ENCODE data around the gene SREK1.
"Not testable (repeated sequence)": the region's sequence is repeated elsewhere in the genome, so short reads cannot be mapped to it uniquely, and the experiment has no call there.

The SREK1 gene

GRCh38 chr5:66209350-66209749 lies 65.2 kb downstream of the SREK1 start:
- no peaks in the 10 kb centered on the region for H4K20me1 ChIP-seq (ENCODE audit: low read depth, low read length)
- TF ChIP-seq CTCF (IDR thresholded peaks at IDR 0.05; ENCODE audit: insufficient read depth, low read length, poor library complexity, severe bottlenecking) (no peak), EZH2phosphoT487 (conservative IDR thresholded peaks at IDR 0.05; ENCODE audit: low read length) (no peak)
- H3F3A ChIP-seq (ENCODE audit: insufficient read depth): no peaks in the 10 kb centered on the region
- no peak overlapping the region for H3K9ac ChIP-seq (ENCODE audit: low read length)
- H2AFZ ChIP-seq (ENCODE audit: low read depth, low read length, severe bottlenecking): no peak overlapping the region
- no peaks in the 10 kb centered on the region for H3K36me3 ChIP-seq (ENCODE audit: low read length)
- H3K9me2 ChIP-seq (replicated peaks; ENCODE audit: insufficient read depth, low read length): no peaks in the 10 kb centered on the region
- no peaks in the 10 kb centered on the region for H3K9me3 ChIP-seq (ENCODE audit: insufficient read depth, low read length)
- no peaks in the 10 kb centered on the region for H3K79me2 ChIP-seq (ENCODE audit: insufficient read depth, low read length)
- H3K27me3 ChIP-seq (ENCODE audit: low read length): no peaks in the 10 kb centered on the region
- H3K4me3 ChIP-seq (ENCODE audit: insufficient read depth, low read length, poor library complexity, severe bottlenecking): no peak overlapping the region
- H3K27ac ChIP-seq (ENCODE audit: low read depth, low read length): no peak overlapping the region
- no peak overlapping the region for H3K4me2 ChIP-seq (ENCODE audit: low read depth, low read length, poor library complexity, severe bottlenecking)

DNA sequence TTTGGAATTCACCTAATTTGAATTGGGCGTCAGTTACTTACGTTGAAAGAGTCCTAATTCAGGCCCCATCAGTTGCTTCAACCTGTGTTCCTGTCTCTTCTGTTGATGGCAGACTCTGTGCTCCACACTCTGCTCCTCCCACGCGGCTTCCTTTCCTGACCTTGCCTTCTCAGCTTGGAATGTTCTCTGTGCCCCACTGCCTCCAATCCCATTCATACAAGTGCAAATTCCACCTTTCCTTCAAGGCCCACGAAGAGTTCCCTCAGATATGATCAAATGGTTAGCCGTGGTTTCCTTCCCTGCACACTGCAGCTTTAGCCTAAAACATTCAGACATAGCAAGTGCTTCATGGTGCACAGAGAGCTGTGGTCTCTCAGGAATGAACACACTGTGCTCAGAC lies 65.7 kb downstream of the SREK1 start:
- no peaks in the 10 kb centered on the region for H3K79me2 ChIP-seq (ENCODE audit: insufficient read depth, low read length)
- H2AFZ ChIP-seq (ENCODE audit: low read depth, low read length, severe bottlenecking): no peak overlapping the region
- H3K9me2 ChIP-seq (replicated peaks; ENCODE audit: insufficient read depth, low read length): no peaks in the 10 kb centered on the region
- H3K36me3 ChIP-seq (ENCODE audit: low read length): no peaks in the 10 kb centered on the region
- H3K9me3 ChIP-seq (ENCODE audit: insufficient read depth, low read length): no peaks in the 10 kb centered on the region
- H3K4me3 ChIP-seq (ENCODE audit: insufficient read depth, low read length, poor library complexity, severe bottlenecking): no peak overlapping the region
- H3K9ac ChIP-seq (ENCODE audit: low read length): no peak overlapping the region
- H3K27me3 ChIP-seq (ENCODE audit: low read length): no peaks in the 10 kb centered on the region
- H3F3A ChIP-seq (ENCODE audit: insufficient read depth): no peaks in the 10 kb centered on the region
- H3K4me2 ChIP-seq (ENCODE audit: low read depth, low read length, poor library complexity, severe bottlenecking): no peak overlapping the region
- no peak for TF ChIP-seq EZH2phosphoT487 (conservative IDR thresholded peaks at IDR 0.05; ENCODE audit: low read length)
- TF ChIP-seq CTCF (IDR thresholded peaks at IDR 0.05; ENCODE audit: insufficient read depth, low read length, poor library complexity, severe bottlenecking): no peak
- no peaks in the 10 kb centered on the region for H4K20me1 ChIP-seq (ENCODE audit: low read depth, low read length)
- H3K27ac ChIP-seq (ENCODE audit: low read depth, low read length): no peak overlapping the region

DNA sequence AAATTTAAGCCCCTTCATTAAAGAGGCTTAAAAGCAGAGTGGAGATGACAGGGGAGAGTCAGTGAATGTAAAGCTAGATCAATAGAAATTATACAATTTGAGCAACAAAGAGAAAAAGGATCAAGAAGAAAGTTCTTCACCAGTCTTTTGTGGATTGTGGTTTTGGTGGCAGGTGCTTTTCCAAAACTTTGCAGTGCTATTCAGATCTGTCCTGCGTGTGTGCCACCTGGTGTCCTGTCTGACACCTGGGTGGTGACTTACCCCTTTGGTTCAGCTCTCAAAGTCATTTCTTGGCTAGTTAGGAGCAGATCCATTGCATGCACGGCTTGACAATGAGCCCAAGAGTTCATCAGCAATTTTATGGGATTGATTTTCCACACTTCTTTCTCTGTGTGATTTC lies 69.4 kb downstream of the SREK1 start:
- Histone ChIP-seq H3K9me3 (ENCODE audit: insufficient read depth, low read length) (no peaks in the 10 kb centered on the region), H3K79me2 (ENCODE audit: insufficient read depth, low read length) (no peaks in the 10 kb centered on the region), H3F3A (ENCODE audit: insufficient read depth) (no peaks in the 10 kb centered on the region), H3K36me3 (ENCODE audit: low read length) (no peaks in the 10 kb centered on the region), H4K20me1 (ENCODE audit: low read depth, low read length) (no peaks in the 10 kb centered on the region), H3K27me3 (ENCODE audit: low read length) (no peaks in the 10 kb centered on the region), H3K27ac (ENCODE audit: low read depth, low read length) (no peak overlapping the region), H3K9me2 (replicated peaks; ENCODE audit: insufficient read depth, low read length) (no peaks in the 10 kb centered on the region), H3K9ac (ENCODE audit: low read length) (no peak overlapping the region), H2AFZ (ENCODE audit: low read depth, low read length, severe bottlenecking) (no peak overlapping the region), H3K4me2 (ENCODE audit: low read depth, low read length, poor library complexity, severe bottlenecking) (no peak overlapping the region), H3K4me3 (ENCODE audit: insufficient read depth, low read length, poor library complexity, severe bottlenecking) (no peak overlapping the region)
- TF ChIP-seq CTCF (IDR thresholded peaks at IDR 0.05; ENCODE audit: insufficient read depth, low read length, poor library complexity, severe bottlenecking) (no peak), EZH2phosphoT487 (conservative IDR thresholded peaks at IDR 0.05; ENCODE audit: low read length) (no peak)

- H3K9me3 ChIP-seq (ENCODE audit: insufficient read depth, low read length): no peaks in the 10 kb centered on the region
- no peak overlapping the region for H2AFZ ChIP-seq (ENCODE audit: low read depth, low read length, severe bottlenecking)
- H3F3A ChIP-seq (ENCODE audit: insufficient read depth): no peaks in the 10 kb centered on the region
- no peak overlapping the region for H3K4me2 ChIP-seq (ENCODE audit: low read depth, low read length, poor library complexity, severe bottlenecking)
- H3K27ac ChIP-seq (ENCODE audit: low read depth, low read length): no peak overlapping the region
- no peak overlapping the region for H3K4me3 ChIP-seq (ENCODE audit: insufficient read depth, low read length, poor library complexity, severe bottlenecking)
- H3K9me2 ChIP-seq (replicated peaks; ENCODE audit: insufficient read depth, low read length): no peaks in the 10 kb centered on the region
- TF ChIP-seq EZH2phosphoT487 (conservative IDR thresholded peaks at IDR 0.05; ENCODE audit: low read length): no peak
- no peak for TF ChIP-seq CTCF (IDR thresholded peaks at IDR 0.05; ENCODE audit: insufficient read depth, low read length, poor library complexity, severe bottlenecking)
- no peaks in the 10 kb centered on the region for H3K27me3 ChIP-seq (ENCODE audit: low read length)
- H3K36me3 ChIP-seq (ENCODE audit: low read length): no peaks in the 10 kb centered on the region
- H4K20me1 ChIP-seq (ENCODE audit: low read depth, low read length): no peaks in the 10 kb centered on the region
- no peak overlapping the region for H3K9ac ChIP-seq (ENCODE audit: low read length)
- H3K79me2 ChIP-seq (ENCODE audit: insufficient read depth, low read length): no peaks in the 10 kb centered on the region
These were observed 78.4 kb downstream of the SREK1 start for GRCh38 chr5:66222455-66222854.

- H3K36me3 ChIP-seq (ENCODE audit: low read length); H3F3A ChIP-seq (ENCODE audit: insufficient read depth); H4K20me1 ChIP-seq (ENCODE audit: low read depth, low read length); H3K4me3 ChIP-seq (ENCODE audit: insufficient read depth, low read length, poor library complexity, severe bottlenecking); H3K27ac ChIP-seq (ENCODE audit: low read depth, low read length); H3K79me2 ChIP-seq (ENCODE audit: insufficient read depth, low read length); H3K4me2 ChIP-seq (ENCODE audit: low read depth, low read length, poor library complexity, severe bottlenecking); H2AFZ ChIP-seq (ENCODE audit: low read depth, low read length, severe bottlenecking); H3K9me3 ChIP-seq (ENCODE audit: insufficient read depth, low read length); H3K27me3 ChIP-seq (ENCODE audit: low read length); H3K9me2 ChIP-seq (replicated peaks; ENCODE audit: insufficient read depth, low read length); H3K9ac ChIP-seq (ENCODE audit: low read length): not testable (repeated sequence)
These were observed 78.8 kb downstream of the SREK1 start for GRCh38 chr5:66222896-66223295.
